ENCODE data around the gene FGF14.

Gene FGF14

DNA sequence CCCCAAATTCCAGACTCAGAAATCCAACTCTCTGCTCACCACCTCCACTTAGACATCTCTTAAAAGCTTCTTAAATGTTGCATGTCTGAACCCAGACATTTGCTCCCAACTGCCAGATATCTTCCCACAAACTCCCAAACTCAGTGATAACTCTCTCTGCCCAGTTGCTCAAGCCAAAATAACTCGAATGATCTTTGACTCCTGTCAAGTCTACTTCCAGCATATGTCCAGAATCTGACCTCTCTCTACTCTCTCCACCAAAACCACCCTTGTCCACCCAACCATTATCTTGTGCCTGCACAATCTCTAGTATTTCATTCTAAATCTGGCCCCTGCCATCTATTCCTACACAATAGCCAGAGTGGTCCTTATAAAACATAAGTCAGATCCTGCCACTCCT lies 99.3 kb downstream of the FGF14 start:
- TF ChIP-seq, protein P1, sequence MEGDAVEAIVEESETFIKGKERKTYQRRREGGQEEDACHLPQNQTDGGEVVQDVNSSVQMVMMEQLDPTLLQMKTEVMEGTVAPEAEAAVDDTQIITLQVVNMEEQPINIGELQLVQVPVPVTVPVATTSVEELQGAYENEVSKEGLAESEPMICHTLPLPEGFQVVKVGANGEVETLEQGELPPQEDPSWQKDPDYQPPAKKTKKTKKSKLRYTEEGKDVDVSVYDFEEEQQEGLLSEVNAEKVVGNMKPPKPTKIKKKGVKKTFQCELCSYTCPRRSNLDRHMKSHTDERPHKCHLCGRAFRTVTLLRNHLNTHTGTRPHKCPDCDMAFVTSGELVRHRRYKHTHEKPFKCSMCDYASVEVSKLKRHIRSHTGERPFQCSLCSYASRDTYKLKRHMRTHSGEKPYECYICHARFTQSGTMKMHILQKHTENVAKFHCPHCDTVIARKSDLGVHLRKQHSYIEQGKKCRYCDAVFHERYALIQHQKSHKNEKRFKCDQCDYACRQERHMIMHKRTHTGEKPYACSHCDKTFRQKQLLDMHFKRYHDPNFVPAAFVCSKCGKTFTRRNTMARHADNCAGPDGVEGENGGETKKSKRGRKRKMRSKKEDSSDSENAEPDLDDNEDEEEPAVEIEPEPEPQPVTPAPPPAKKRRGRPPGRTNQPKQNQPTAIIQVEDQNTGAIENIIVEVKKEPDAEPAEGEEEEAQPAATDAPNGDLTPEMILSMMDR (IDR thresholded peaks at IDR 0.05; ENCODE audit: low read length, missing control alignments), result no peak
- no peak for DNase-seq (ENCODE audit: low read depth)
- H3K4me3 ChIP-seq (replicated peaks; ENCODE audit: low read depth, low read length), result no peak overlapping the region

DNA sequence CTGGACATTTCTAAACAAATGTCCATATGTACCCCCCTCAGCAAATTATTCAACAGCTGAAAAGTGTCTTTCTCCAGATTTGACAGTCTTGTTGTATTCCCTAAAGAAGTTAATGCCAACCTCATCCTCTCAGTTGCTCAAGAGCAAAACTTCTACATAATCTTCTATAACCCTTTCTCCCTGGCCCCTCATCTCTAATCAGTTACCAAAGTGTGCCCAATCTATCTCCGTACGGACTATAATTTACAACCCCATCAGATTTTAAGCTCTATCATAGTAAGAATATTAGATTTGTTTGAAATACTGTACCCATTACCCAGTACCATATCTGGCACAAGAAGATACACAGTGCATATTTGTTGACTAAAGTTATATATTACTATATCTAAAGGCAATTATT lies 101.5 kb downstream of the FGF14 start:
- H3K4me3 ChIP-seq (replicated peaks; ENCODE audit: low read depth, low read length), result no peak overlapping the region
- DNase-seq (ENCODE audit: low read depth), result no peak
- TF ChIP-seq, protein P1 (IDR thresholded peaks at IDR 0.05; ENCODE audit: low read length, missing control alignments), result no peak

DNA sequence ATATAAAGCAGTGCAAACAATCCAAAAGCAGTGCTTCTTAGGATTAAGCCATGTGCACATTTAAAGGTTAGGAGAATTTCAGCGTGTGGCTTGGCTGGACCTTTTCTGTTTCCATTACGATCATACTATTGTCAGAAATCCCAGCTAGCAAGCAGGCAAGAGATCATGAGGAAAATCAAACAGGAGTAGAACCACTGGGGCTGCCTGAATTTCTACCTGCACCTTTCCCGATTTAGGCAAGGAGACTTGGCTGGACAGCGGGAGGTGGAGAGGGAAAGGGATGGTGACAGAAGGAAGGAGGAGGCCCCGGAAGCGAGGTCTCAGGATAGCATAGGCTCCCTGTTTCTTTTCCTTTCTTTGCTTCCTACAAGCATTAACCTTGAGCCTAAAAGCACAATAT lies 102.5 kb downstream of the FGF14 start:
- DNase-seq (ENCODE audit: low read depth), result no peak
- no peak overlapping the region for H3K4me3 ChIP-seq (replicated peaks; ENCODE audit: low read depth, low read length)
- TF ChIP-seq, protein P1 (IDR thresholded peaks at IDR 0.05; ENCODE audit: low read length, missing control alignments), result no peak

DNA sequence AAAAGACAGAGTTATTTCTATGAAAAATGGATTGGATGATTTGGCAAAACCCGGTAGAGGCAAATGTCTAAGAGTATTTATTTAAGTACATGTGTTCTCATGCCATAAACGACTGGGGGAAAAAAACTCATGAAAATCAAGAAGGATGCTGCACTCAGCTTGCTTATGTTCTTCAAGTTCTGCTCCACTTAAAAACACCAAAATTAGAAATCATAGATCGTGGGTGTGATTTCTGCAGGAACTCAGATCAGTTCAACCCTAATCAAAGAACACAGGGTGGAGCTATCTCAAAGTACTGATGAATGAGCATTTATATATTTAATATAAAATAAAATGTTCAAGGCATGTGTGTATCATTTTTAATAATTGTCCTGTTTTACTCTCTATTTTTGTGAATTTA lies 103.8 kb downstream of the FGF14 start:
- DNase-seq (ENCODE audit: low read depth), result no peak
- TF ChIP-seq, protein P1 (IDR thresholded peaks at IDR 0.05; ENCODE audit: low read length, missing control alignments), result no peak
- H3K4me3 ChIP-seq (replicated peaks; ENCODE audit: low read depth, low read length), result no peak overlapping the region

DNA sequence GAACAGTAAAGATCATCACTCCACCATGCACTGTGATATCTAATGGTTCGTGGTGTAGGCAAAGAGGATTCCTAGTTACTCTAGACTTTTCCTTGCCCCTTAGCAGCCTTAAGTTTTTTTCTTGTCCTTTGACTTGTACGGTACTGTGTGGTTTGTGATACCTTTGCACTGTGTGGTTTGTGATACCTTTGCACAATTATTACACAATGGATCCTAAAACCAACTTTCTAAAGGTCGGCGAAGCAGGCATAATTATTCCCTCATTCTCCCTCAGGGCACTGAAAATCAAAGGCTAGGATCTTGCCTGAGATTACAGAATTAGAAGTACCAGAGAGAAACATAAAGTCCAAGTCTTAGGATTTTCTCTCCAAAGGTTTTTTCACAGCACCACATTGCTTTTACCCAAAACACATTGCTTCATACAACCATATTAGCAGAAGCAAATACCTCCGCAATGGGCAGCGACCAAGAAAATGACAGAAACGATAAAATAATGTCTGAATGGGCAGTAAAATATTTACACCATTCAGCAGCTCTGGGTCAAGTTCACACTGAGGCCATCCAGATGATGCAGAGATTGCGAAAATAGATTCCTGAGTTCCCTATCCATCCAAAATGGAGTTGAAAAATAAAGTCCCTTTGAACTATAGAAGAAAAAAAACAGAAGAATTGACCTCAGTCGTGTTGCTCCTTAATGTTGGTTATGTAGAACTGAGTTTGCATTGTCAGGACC lies 106.4 kb downstream of the FGF14 start:
- TF ChIP-seq, protein P1 (IDR thresholded peaks at IDR 0.05; ENCODE audit: low read length, missing control alignments), result no peak

GRCh38 chr13:102294407-102295018 lies 107.3 kb downstream of the FGF14 start:
- TF ChIP-seq, protein P1 (IDR thresholded peaks at IDR 0.05; ENCODE audit: low read length, missing control alignments), result no peak
- no peak for DNase-seq (ENCODE audit: low read depth)
- H3K4me3 ChIP-seq (replicated peaks; ENCODE audit: low read depth, low read length), result no peak overlapping the region

More for the DNA sequence above, 106.4 kb downstream of the FGF14 start:
- peak; percentile 21 for DNase-seq (ENCODE audit: low read depth)
- no peak overlapping the region for H3K4me3 ChIP-seq (replicated peaks; ENCODE audit: low read depth, low read length)
